GM18505 (cell line): Measurements from ENCODE around the gene SFXN4.
"Not testable (repeated sequence)": the region's sequence is repeated elsewhere in the genome, so short reads cannot be mapped to it uniquely, and the experiment has no call there.

Experiments
- ATAC-seq: cut with Tn5 transposase; IDR thresholded peaks from one replicate; pipeline ENCODE4 v1.9.1; 2021; ENCODE audit not compliant: unreplicated experiment
- POLR2A ChIP-seq: IDR thresholded peaks from 4 replicates; pipeline ENCODE4 v1.6.1; 2011; ENCODE audit warnings: borderline replicate concordance; ENCODE audit not compliant: insufficient read depth, insufficient read length; ENCODE audit errors: extremely low read depth

The SFXN4 gene

GRCh38 chr10:119116326-119116951, 49.1 kb downstream of the SFXN4 start:
- ATAC-seq, result no peak

GRCh38 chr10:119115926-119116325, 49.6 kb downstream of the SFXN4 start:
- TF ChIP-seq POLR2A, result no peak
- no peak for ATAC-seq

More at GRCh38 chr10:119116326-119116951, 49.1 kb downstream of the SFXN4 start:
- no peak for TF ChIP-seq POLR2A

GRCh38 chr10:119113751-119114732, 51.5 kb downstream of the SFXN4 start:
- TF ChIP-seq POLR2A, result no peak
- ATAC-seq, result no peak

GRCh38 chr10:119112056-119112455, 53.5 kb downstream of the SFXN4 start:
- TF ChIP-seq POLR2A, result no peak
- ATAC-seq, result no peak

- not testable (repeated sequence) for ATAC-seq
Observed at GRCh38 chr10:119107771-119108170, 57.7 kb downstream of the SFXN4 start.

GRCh38 chr10:119107106-119107505, 58.4 kb downstream of the SFXN4 start:
- ATAC-seq, result not testable (repeated sequence)

- ATAC-seq, result not testable (repeated sequence)
Observed at GRCh38 chr10:119105899-119106298, 59.6 kb downstream of the SFXN4 start.

- no peak for ATAC-seq
- no peak for TF ChIP-seq POLR2A
Observed at GRCh38 chr10:119105155-119105554, 60.4 kb downstream of the SFXN4 start.

GRCh38 chr10:119104654-119105015, 60.9 kb downstream of the SFXN4 start:
- no peak for TF ChIP-seq POLR2A
- ATAC-seq, result no peak

GRCh38 chr10:119103903-119104653, 61.4 kb downstream of the SFXN4 start, which contains the start of gene DENND10:
TSS of gene DENND10 (plus strand) at chr10:119104113. CDS start at chr10:119104143, 30 bp downstream.
- ATAC-seq, result peak; percentile 83

GRCh38 chr10:119103241-119103902, 62.1 kb downstream of the SFXN4 start:
- no peak for ATAC-seq
- TF ChIP-seq POLR2A, result no peak

More at GRCh38 chr10:119103903-119104653, 61.4 kb downstream of the SFXN4 start, which contains the start of gene DENND10:
- peak; percentile 86 for TF ChIP-seq POLR2A

- no peak for TF ChIP-seq POLR2A
- ATAC-seq, result no peak
Observed at GRCh38 chr10:119101366-119102098, 64.0 kb downstream of the SFXN4 start.
